Mucosa of descending colon (tissue), 3 donors: ENCODE results near the gene STPG3. TPM values are rescaled to one million over a fixed set of nuclear protein-coding genes. Genes with fewer than 3 reads are reported as not detected.
A peak's percentile ranks its signal among the peaks of the same experiment; 100 is the strongest.

ENCODE experiments used
- ATAC-seq: fragments of 200-7000 bp; cut with Tn5 transposase; one replicate; pipeline ENCODE4 v1.9.1; 2020; ENCODE audit warnings: mild to moderate bottlenecking, moderate library complexity
- DNase-seq, 3 donors: peaks; one replicate each; pipeline ENCODE4 v3.0.0-alpha.2; 2020
- H3K36me3 ChIP-seq: fragments of 200-600 bp; one replicate; pipeline ENCODE4 v1.8.0; 2021; ENCODE audit warnings: low read depth, mild to moderate bottlenecking
- H3K4me1 ChIP-seq: fragments of 200-600 bp; one replicate; pipeline ENCODE4 v1.8.0; 2021; ENCODE audit warnings: low read depth, mild to moderate bottlenecking
- H3K4me3 ChIP-seq: fragments of 200-600 bp; one replicate; pipeline ENCODE4 v1.8.0; 2021; ENCODE audit warnings: mild to moderate bottlenecking
- H3K9me3 ChIP-seq: fragments of 200-600 bp; one replicate; pipeline ENCODE4 v1.8.0; 2021; ENCODE audit warnings: mild to moderate bottlenecking
- CTCF ChIP-seq: fragments of 200-600 bp; IDR thresholded peaks from one replicate; pipeline ENCODE4 v1.8.0; 2022; ENCODE audit warnings: antibody characterized with exemption, mild to moderate bottlenecking
- intact Hi-C, 2 donors: fragments of 100-400 bp; cut with DNase I in 1 of 2; cut with micrococcal nuclease in 1 of 2; formaldehyde crosslinking; loops; one replicate each; pipeline versions ENCODE4 v1.11.0 to v1.11.1; 2022; cut with DNase I, micrococcal nuclease
- total RNA-seq, 3 donors: library from RNA; stranded (reverse); fragmentation: NEBNext Ultra II Directional in 2 of 3; extraction: Animal tissue kit (Norgen Biotek cat#: 25700) in 2 of 3; gene quantifications; one replicate each; pipeline versions ENCODE4 v1.2.1 to v1.2.4, GENCODE V29; 2021 to 2023
- donor health status: DM: no; HTN: no; CAD: no; lungs with moderate emphysema.
- donor health status: DM: no; HTN: no; CAD: no.
- donor health status: DM: no; HTN: yes; CAD: no.

The STPG3 gene
- total RNA-seq, 3 donors from 2014 or later: not detected

DNA sequence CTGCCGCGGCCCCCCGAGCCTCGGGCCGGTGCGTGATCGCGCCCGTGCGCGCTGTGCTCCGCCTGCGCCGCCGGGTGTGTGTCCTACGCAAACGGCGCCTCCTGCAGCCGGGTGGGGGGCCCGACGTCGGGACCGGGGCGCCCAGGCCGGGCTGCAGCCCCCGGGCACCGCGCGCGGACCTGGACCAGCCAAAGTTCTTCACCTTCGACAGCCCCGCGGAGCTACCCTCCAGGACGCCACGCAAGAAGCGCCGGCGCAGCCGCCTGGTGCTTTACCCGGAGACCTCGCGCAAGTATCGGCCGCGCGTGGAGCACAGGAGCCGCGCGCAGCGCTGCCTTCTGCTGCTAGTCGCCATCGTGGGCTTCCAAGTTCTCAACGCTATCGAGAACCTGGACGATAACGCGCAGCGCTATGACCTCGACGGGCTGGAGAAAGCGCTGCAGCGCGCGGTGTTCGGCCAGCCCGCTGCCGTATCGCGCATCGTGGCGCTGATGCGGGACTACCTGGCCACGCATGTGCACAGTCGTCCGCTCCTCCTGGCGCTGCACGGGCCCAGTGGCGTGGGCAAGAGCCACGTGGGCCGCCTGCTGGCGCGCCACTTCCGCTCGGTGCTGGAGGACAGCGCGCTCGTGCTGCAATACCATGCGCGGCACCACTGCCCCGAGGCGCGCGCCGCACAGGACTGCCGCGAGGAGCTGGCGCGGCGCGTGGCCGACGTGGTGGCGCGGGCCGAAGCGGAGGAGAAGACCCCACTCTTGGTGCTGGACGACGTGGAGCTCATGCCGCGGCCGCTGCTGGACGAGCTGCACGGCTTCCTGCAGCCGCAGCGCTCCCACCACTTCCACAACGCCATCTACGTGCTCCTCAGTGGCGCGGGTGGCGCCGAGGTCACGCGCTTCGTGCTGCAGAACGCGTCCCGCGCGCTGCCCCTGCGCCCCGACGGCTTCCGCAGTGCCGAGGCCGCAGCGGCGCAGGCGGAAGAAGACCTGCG, 27.9 kb downstream of the STPG3 start:
- Histone ChIP-seq H3K9me3 (no peaks in the 10 kb centered on the region), H3K4me1 (peaks cover 30% of the 10 kb centered on the region), H3K4me3 (peak overlapping the region; percentile 42), H3K36me3 (peaks cover 3% of the 10 kb centered on the region)
- no peak for TF ChIP-seq CTCF
- DNase-seq: peak in 2 of 3 donors; percentile 29 to 63
- ATAC-seq: no peak
- intact Hi-C loops: no loop called here

GRCh38 chr9:137279741-137280473, 28.8 kb downstream of the STPG3 start:
- Histone ChIP-seq H3K36me3 (peaks cover 3% of the 10 kb centered on the region), H3K9me3 (no peaks in the 10 kb centered on the region), H3K4me3 (no peak overlapping the region), H3K4me1 (peaks cover 24% of the 10 kb centered on the region)
- TF ChIP-seq CTCF: no peak
- ATAC-seq (no peak), DNase-seq (peak in 2 of 3 donors; percentile 35 to 56)
- intact Hi-C loops: no loop called here

- ATAC-seq (no peak), DNase-seq (peak; percentile 35 to 60 (median 45))
- intact Hi-C loops: no loop called here
- Histone ChIP-seq H3K4me1 (peaks cover 19% of the 10 kb centered on the region), H3K36me3 (peaks cover 3% of the 10 kb centered on the region), H3K9me3 (no peaks in the 10 kb centered on the region), H3K4me3 (no peak overlapping the region)
- TF ChIP-seq CTCF: no peak
Observed at GRCh38 chr9:137280474-137281344, 29.6 kb downstream of the STPG3 start.

- Histone ChIP-seq H3K4me1 (peaks cover 12% of the 10 kb centered on the region), H3K36me3 (peaks cover 3% of the 10 kb centered on the region), H3K4me3 (no peak overlapping the region), H3K9me3 (no peaks in the 10 kb centered on the region)
- DNase-seq (peak in 2 of 3 donors; percentile 33 to 56), ATAC-seq (no peak)
- TF ChIP-seq CTCF: no peak
- intact Hi-C loops: no loop called here
Observed at GRCh38 chr9:137281345-137282116, 30.4 kb downstream of the STPG3 start.
